K562 (cell line): Measurements from ENCODE around the gene PHLDB3. TPM values are rescaled to one million over a fixed set of nuclear protein-coding genes. Genes with fewer than 3 reads are reported as not detected.

ENCODE experiments used
- DDX20 ChIP-seq: fragments of 450-650 bp; IDR thresholded peaks from 2 replicates; pipeline ENCODE4 v1.6.1; 2016; ENCODE audit warnings: missing genetic modification characterization, low read depth, mild to moderate bottlenecking, missing compliant biosample characterization, moderate library complexity
- ETS1 ChIP-seq: conservative IDR thresholded peaks from 2 replicates; pipeline ENCODE4 v1.6.1; 2011; ENCODE audit warnings: low read depth, mild to moderate bottlenecking, low read length; ENCODE audit not compliant: control insufficient read depth
- FOXK2 ChIP-seq, 2 experiments: fragments of 450-650 bp; IDR thresholded peaks in 1 of 2; conservative IDR thresholded peaks in 1 of 2; 2 replicates each; pipeline ENCODE4 v1.6.1; 2016; ENCODE audit warnings: low read depth in 2 of 2, mild to moderate bottlenecking in 1 of 2
- HDAC2 ChIP-seq: fragments of 450-650 bp; IDR thresholded peaks from 2 replicates; pipeline ENCODE4 v1.6.1; 2016; ENCODE audit warnings: mild to moderate bottlenecking
- HDGF ChIP-seq: fragments of 450-650 bp; IDR thresholded peaks from 2 replicates; pipeline ENCODE4 v1.6.1; 2016
- HMGN3 ChIP-seq: IDR thresholded peaks from 2 replicates; pipeline ENCODE4 v1.6.1; 2011; ENCODE audit warnings: borderline replicate concordance, low read depth, mild to moderate bottlenecking, mixed read lengths, low read length; ENCODE audit not compliant: insufficient read length; ENCODE audit errors: extremely low read depth
- ID3 ChIP-seq, 2 experiments: fragments of 250-450 bp in 1 of 2; fragments of 450-650 bp in 1 of 2; sonication (Bioruptor Pico) in 1 of 2; IDR thresholded peaks; 2 replicates each; pipeline versions ENCODE4 v1.6.1 to v1.8.0; 2016 to 2021; ENCODE audit warnings: mild to moderate bottlenecking in 2 of 2, moderate library complexity in 2 of 2, missing compliant biosample characterization in 1 of 2, missing genetic modification characterization in 1 of 2
- MYC ChIP-seq, 2 experiments: fragments of 250-450 bp in 1 of 2; sonication (Bioruptor Pico) in 1 of 2; IDR thresholded peaks; 2 replicates each; pipeline versions ENCODE4 v1.5.1 to v1.6.1; 2012 to 2021; ENCODE audit warnings: low read depth in 2 of 2, borderline replicate concordance in 1 of 2, improper control_type of control experiment in 1 of 2, low read length in 1 of 2, mild to moderate bottlenecking in 1 of 2, moderate library complexity in 1 of 2
- NBN ChIP-seq: fragments of 450-650 bp; IDR thresholded peaks from 2 replicates; pipeline ENCODE4 v1.6.1; 2016; ENCODE audit warnings: low read depth, mild to moderate bottlenecking
- PRMT5 ChIP-seq: sonication (generic); formaldehyde crosslinking; IDR thresholded peaks from 2 replicates; pipeline ENCODE4 v1.5.0; 2020; ENCODE audit warnings: missing genetic modification reagents
- ZNF146 ChIP-seq: IDR thresholded peaks from one replicate; pipeline ENCODE4 v1.6.1; 2018; ENCODE audit warnings: missing compliant biosample characterization; ENCODE audit not compliant: unreplicated experiment
- polyA plus RNA-seq, 8 experiments: library from polyadenylated mRNA; depleted of rRNA in 4 of 8; stranded (reverse) in 5 of 8; unstranded in 3 of 8; fragments of >200 nt; fragmentation: Nextera tagmentation in 2 of 8; fragmentation: Illumina TruSeq in 1 of 8; extraction: Ambion mirVana in 2 of 8; extraction: Trizol in 1 of 8; gene quantifications; 2 replicates each; pipeline versions ENCODE4 v1.2.1 to v1.2.3, GENCODE V29; 2011 to 2014; ENCODE audit warnings: inconsistent platforms in 1 of 8, missing spikeins in 1 of 8
- total RNA-seq, 7 experiments: library from RNA; depleted of rRNA in 6 of 7; stranded (reverse); fragments of >200 nt in 6 of 7; fragmentation: Illumina TruSeq in 2 of 7; extraction: Trizol in 2 of 7; gene quantifications; 2 replicates each; pipeline versions ENCODE4 v1.2.1 to v1.2.3, GENCODE V29; 2011 to 2021; ENCODE audit warnings: low replicate concordance in 1 of 7
- TF ChIP-seq, protein P1 (sequence below): fragments of 450-650 bp; IDR thresholded peaks from 2 replicates; pipeline ENCODE4 v1.6.1; 2016; ENCODE audit warnings: borderline replicate concordance
- TF ChIP-seq, protein P2 (sequence below): sonication (generic); formaldehyde crosslinking; IDR thresholded peaks from 2 replicates; pipeline ENCODE4 v1.8.0; 2023; ENCODE audit warnings: mild to moderate bottlenecking, missing genetic modification reagents
- TF ChIP-seq, protein P3 (sequence below): fragments of 450-650 bp; formaldehyde crosslinking; IDR thresholded peaks from 2 replicates; pipeline ENCODE4 v1.4.0; 2022; ENCODE audit warnings: mild to moderate bottlenecking, moderate library complexity
- TF ChIP-seq, protein P4 (sequence below), 2 experiments: fragments of 450-650 bp in 1 of 2; sonication (generic) in 1 of 2; formaldehyde crosslinking; conservative IDR thresholded peaks; 2 replicates each; pipeline versions ENCODE4 v1.4.0 to v1.8.1; 2020 to 2022; ENCODE audit warnings: mild to moderate bottlenecking in 1 of 2, missing genetic modification reagents in 1 of 2

Gene PHLDB3
- total and polyA plus RNA-seq, 9 of the 15 experiments (the other 6 are each of a cell fraction or from before 2014, with no cell fraction given), result 0.04 to 23.5 (median 3.9) TPM

- no peak for TF ChIP-seq ID3 (CRISPR knock-in tag; IDR thresholded peaks at IDR 0.05)
- TF ChIP-seq ID3 (tag; IDR thresholded peaks at IDR 0.05), result no peak
- TF ChIP-seq MYC (IDR thresholded peaks at IDR 0.05; ENCODE audit: low read depth, low read length), result peak; percentile 11; the same call in 1 of the 2 replicates
- TF ChIP-seq MYC (CRISPR knock-in tag; IDR thresholded peaks at IDR 0.05; ENCODE audit: borderline replicate concordance, low read depth), result no peak
- no peak for TF ChIP-seq PRMT5 (CRISPR knock-in tag)
- no peak for TF ChIP-seq HDGF
- TF ChIP-seq, protein P1, sequence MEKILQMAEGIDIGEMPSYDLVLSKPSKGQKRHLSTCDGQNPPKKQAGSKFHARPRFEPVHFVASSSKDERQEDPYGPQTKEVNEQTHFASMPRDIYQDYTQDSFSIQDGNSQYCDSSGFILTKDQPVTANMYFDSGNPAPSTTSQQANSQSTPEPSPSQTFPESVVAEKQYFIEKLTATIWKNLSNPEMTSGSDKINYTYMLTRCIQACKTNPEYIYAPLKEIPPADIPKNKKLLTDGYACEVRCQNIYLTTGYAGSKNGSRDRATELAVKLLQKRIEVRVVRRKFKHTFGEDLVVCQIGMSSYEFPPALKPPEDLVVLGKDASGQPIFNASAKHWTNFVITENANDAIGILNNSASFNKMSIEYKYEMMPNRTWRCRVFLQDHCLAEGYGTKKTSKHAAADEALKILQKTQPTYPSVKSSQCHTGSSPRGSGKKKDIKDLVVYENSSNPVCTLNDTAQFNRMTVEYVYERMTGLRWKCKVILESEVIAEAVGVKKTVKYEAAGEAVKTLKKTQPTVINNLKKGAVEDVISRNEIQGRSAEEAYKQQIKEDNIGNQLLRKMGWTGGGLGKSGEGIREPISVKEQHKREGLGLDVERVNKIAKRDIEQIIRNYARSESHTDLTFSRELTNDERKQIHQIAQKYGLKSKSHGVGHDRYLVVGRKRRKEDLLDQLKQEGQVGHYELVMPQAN, result 0 out of 2 replicates have a peak, but pooled peaks have one; percentile 13
- TF ChIP-seq NBN, result 0 out of 2 replicates have a peak, but pooled peaks have one; percentile 62
- no peak for TF ChIP-seq HDAC2
- TF ChIP-seq, protein P2, sequence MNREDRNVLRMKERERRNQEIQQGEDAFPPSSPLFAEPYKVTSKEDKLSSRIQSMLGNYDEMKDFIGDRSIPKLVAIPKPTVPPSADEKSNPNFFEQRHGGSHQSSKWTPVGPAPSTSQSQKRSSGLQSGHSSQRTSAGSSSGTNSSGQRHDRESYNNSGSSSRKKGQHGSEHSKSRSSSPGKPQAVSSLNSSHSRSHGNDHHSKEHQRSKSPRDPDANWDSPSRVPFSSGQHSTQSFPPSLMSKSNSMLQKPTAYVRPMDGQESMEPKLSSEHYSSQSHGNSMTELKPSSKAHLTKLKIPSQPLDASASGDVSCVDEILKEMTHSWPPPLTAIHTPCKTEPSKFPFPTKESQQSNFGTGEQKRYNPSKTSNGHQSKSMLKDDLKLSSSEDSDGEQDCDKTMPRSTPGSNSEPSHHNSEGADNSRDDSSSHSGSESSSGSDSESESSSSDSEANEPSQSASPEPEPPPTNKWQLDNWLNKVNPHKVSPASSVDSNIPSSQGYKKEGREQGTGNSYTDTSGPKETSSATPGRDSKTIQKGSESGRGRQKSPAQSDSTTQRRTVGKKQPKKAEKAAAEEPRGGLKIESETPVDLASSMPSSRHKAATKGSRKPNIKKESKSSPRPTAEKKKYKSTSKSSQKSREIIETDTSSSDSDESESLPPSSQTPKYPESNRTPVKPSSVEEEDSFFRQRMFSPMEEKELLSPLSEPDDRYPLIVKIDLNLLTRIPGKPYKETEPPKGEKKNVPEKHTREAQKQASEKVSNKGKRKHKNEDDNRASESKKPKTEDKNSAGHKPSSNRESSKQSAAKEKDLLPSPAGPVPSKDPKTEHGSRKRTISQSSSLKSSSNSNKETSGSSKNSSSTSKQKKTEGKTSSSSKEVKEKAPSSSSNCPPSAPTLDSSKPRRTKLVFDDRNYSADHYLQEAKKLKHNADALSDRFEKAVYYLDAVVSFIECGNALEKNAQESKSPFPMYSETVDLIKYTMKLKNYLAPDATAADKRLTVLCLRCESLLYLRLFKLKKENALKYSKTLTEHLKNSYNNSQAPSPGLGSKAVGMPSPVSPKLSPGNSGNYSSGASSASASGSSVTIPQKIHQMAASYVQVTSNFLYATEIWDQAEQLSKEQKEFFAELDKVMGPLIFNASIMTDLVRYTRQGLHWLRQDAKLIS (CRISPR knock-in tag), result no peak
- TF ChIP-seq ZNF146, result no peak
- TF ChIP-seq, protein P3, sequence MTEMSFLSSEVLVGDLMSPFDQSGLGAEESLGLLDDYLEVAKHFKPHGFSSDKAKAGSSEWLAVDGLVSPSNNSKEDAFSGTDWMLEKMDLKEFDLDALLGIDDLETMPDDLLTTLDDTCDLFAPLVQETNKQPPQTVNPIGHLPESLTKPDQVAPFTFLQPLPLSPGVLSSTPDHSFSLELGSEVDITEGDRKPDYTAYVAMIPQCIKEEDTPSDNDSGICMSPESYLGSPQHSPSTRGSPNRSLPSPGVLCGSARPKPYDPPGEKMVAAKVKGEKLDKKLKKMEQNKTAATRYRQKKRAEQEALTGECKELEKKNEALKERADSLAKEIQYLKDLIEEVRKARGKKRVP, result no peak
- peak; percentile 38 for TF ChIP-seq HMGN3
- 0 out of 4 replicates have a peak, but pooled peaks of 1 of the 2 experiments have one; percentile 44 for TF ChIP-seq FOXK2 (conservative IDR thresholded peaks at IDR 0.05 in 1 of 2, IDR thresholded peaks at IDR 0.05 in 1 of 2; ENCODE audit: low read depth in 2 of 2)
- TF ChIP-seq ETS1, result 0 out of 2 replicates have a peak, but pooled peaks have one; percentile 30
- TF ChIP-seq, protein P4, sequence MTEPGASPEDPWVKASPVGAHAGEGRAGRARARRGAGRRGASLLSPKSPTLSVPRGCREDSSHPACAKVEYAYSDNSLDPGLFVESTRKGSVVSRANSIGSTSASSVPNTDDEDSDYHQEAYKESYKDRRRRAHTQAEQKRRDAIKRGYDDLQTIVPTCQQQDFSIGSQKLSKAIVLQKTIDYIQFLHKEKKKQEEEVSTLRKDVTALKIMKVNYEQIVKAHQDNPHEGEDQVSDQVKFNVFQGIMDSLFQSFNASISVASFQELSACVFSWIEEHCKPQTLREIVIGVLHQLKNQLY (CRISPR knock-in tag; conservative IDR thresholded peaks at IDR 0.05), result no peak
- TF ChIP-seq DDX20 (tag), result no peak
Observed at GRCh38 chr19:43463381-43464133, 41.0 kb downstream of the PHLDB3 start (continued).
